A549 (cell line): ENCODE measurements around the gene GNG4. TPM values are rescaled to one million over a fixed set of nuclear protein-coding genes. Genes with fewer than 3 reads are reported as not detected.

Experiments used
- ATAC-seq, 2 experiments: fragments of 200-7000 bp in 1 of 2; fragments of >200 bp in 1 of 2; cut with Nextera tagmentation in 1 of 2; cut with Tn5 transposase in 1 of 2; 3 replicates each; pipeline versions ENCODE4 v1.8.0 to v1.9.1; 2018 to 2020; ENCODE audit warnings: mild to moderate bottlenecking in 1 of 2, moderate library complexity in 1 of 2
- CTCF ChIA-PET: fragments of 300-600 bp; sonication (Branson Sonifier 250); formaldehyde crosslinking; extraction: SDS; loops from one replicate; lab custom pipeline; 2021; ENCODE audit warnings: antibody characterized with exemption, inconsistent platforms; lab: Yijun Ruan, JAX
- POLR2A ChIA-PET: fragments of 350-600 bp; formaldehyde crosslinking; extraction: SDS; loops from one replicate; lab custom pipeline; 2021; ENCODE audit warnings: antibody characterized with exemption, inconsistent platforms; lab: Yijun Ruan, JAX
- DNase-seq, 2 experiments: peaks; one replicate each; pipeline versions ENCODE4 v3.0.0 to v3.0.0-alpha.2; 2011 to 2016; ENCODE audit warnings: low read depth in 1 of 2, low spot score in 1 of 2
- FAIRE-seq: peaks from 2 replicates; lab custom pipeline; 2011; peaks lifted over from hg19 to GRCh38; lab: Jason Lieb, UNC
- H3K27ac ChIP-seq, 2 experiments: fragments of >200 bp; sonication (Bioruptor Twin); formaldehyde crosslinking; 3 replicates each; pipeline ENCODE4 v1.5.1; 2016 to 2017
- H3K4me1 ChIP-seq: fragments of >200 bp; sonication (Bioruptor Twin); formaldehyde crosslinking; 3 replicates; pipeline ENCODE4 v1.6.1; 2016
- H3K4me2 ChIP-seq: fragments of >200 bp; sonication (Bioruptor Twin); formaldehyde crosslinking; 3 replicates; pipeline ENCODE4 v1.6.1; 2016
- H3K4me3 ChIP-seq: fragments of >200 bp; sonication (Bioruptor Twin); formaldehyde crosslinking; 3 replicates; pipeline ENCODE4 v1.5.1; 2016
- H3K9me3 ChIP-seq: fragments of >200 bp; sonication (Bioruptor Twin); formaldehyde crosslinking; 3 replicates; pipeline ENCODE4 v1.6.1; 2016
- CHD4 ChIP-seq: fragments of 200-600 bp; sonication (generic); IDR thresholded peaks from 2 replicates; pipeline ENCODE4 v1.6.1; 2016; ENCODE audit warnings: antibody characterized with exemption, mild to moderate bottlenecking, borderline replicate concordance
- EHMT2 ChIP-seq: fragments of 200-600 bp; sonication (generic); IDR thresholded peaks from 2 replicates; pipeline ENCODE4 v1.6.1; 2016; ENCODE audit warnings: antibody characterized with exemption, low read depth, mild to moderate bottlenecking, moderate library complexity
- FOSL2 ChIP-seq, 2 experiments: fragments of 450-650 bp in 1 of 2; fragments of >200 bp in 1 of 2; sonication (Bioruptor Twin) in 1 of 2; formaldehyde crosslinking; IDR thresholded peaks; 2 replicates each; pipeline versions ENCODE4 v1.5.0 to v1.6.1; 2016 to 2020; ENCODE audit warnings: mild to moderate bottlenecking in 1 of 2, moderate library complexity in 1 of 2
- FOXS1 ChIP-seq: fragments of 250-450 bp; sonication (Bioruptor Pico); IDR thresholded peaks from 2 replicates; pipeline ENCODE4 v1.5.0; 2020; ENCODE audit warnings: mild to moderate bottlenecking, moderate library complexity
- GATA3 ChIP-seq: IDR thresholded peaks from 2 replicates; pipeline ENCODE4 v1.6.1; 2012; ENCODE audit warnings: borderline replicate concordance
- HDAC2 ChIP-seq: fragments of 200-600 bp; sonication (generic); IDR thresholded peaks from 2 replicates; pipeline ENCODE4 v1.6.1; 2016
- HES2 ChIP-seq: fragments of >200 bp; sonication (Bioruptor Twin); formaldehyde crosslinking; IDR thresholded peaks from 2 replicates; pipeline ENCODE4 v1.6.1; 2016
- HEYL ChIP-seq: fragments of 250-450 bp; sonication (Bioruptor Pico); IDR thresholded peaks from 2 replicates; pipeline ENCODE4 v1.8.0; 2021; ENCODE audit warnings: mild to moderate bottlenecking, moderate library complexity
- HOXB13 ChIP-seq: fragments of 250-450 bp; sonication (Bioruptor Pico); IDR thresholded peaks from 2 replicates; pipeline ENCODE4 v1.5.0; 2020; ENCODE audit warnings: low read depth, mild to moderate bottlenecking, moderate library complexity
- KDM5A ChIP-seq: fragments of 200-600 bp; sonication (generic); IDR thresholded peaks from 2 replicates; pipeline ENCODE4 v1.6.1; 2016; ENCODE audit warnings: antibody characterized with exemption, mild to moderate bottlenecking
- MAFK ChIP-seq: fragments of 450-650 bp; IDR thresholded peaks from 2 replicates; pipeline ENCODE4 v1.6.1; 2014; ENCODE audit not compliant: partially characterized antibody
- MAZ ChIP-seq: fragments of 150-350 bp; IDR thresholded peaks from 2 replicates; pipeline ENCODE4 v1.6.1; 2014; ENCODE audit warnings: antibody characterized with exemption, low read depth, low read length, borderline replicate concordance
- NR3C1 ChIP-seq: fragments of >200 bp; sonication (Bioruptor Twin); formaldehyde crosslinking; IDR thresholded peaks from 3 replicates; pipeline ENCODE4 v1.6.1; 2017
- PBX3 ChIP-seq: IDR thresholded peaks from 2 replicates; pipeline ENCODE4 v1.6.1; 2012
- POLR2A ChIP-seq: IDR thresholded peaks from 2 replicates; pipeline ENCODE4 v1.6.1; 2012; ENCODE audit warnings: mild to moderate bottlenecking, low read length
- POLR2AphosphoS2 ChIP-seq: conservative IDR thresholded peaks from 2 replicates; pipeline ENCODE4 v1.6.1; 2012; ENCODE audit warnings: low read length, improper control_type of control experiment, inconsistent platforms
- RAD21 ChIP-seq, 2 experiments: fragments of >200 bp in 1 of 2; sonication (Bioruptor Twin) in 1 of 2; formaldehyde crosslinking in 1 of 2; IDR thresholded peaks in 1 of 2; conservative IDR thresholded peaks in 1 of 2; 2 replicates in 1 of 2; 3 replicates in 1 of 2; pipeline ENCODE4 v1.6.1; 2012 to 2018; ENCODE audit warnings: inconsistent platforms in 1 of 2
- RARB ChIP-seq: fragments of 250-450 bp; sonication (Bioruptor Pico); IDR thresholded peaks from 2 replicates; pipeline ENCODE4 v1.8.0; 2021; ENCODE audit warnings: mild to moderate bottlenecking, moderate library complexity
- RFX5 ChIP-seq: fragments of 450-650 bp; IDR thresholded peaks from 2 replicates; pipeline ENCODE4 v1.7.1; 2014; ENCODE audit warnings: antibody characterized with exemption, mild to moderate bottlenecking, moderate library complexity
- SMC3 ChIP-seq: fragments of >200 bp; sonication (Bioruptor Twin); formaldehyde crosslinking; IDR thresholded peaks from 3 replicates; pipeline ENCODE4 v1.6.1; 2018; ENCODE audit warnings: inconsistent platforms
- TFCP2L1 ChIP-seq: fragments of 250-450 bp; sonication (Bioruptor Pico); IDR thresholded peaks from 2 replicates; pipeline ENCODE4 v1.5.0; 2021; ENCODE audit warnings: mild to moderate bottlenecking
- USF2 ChIP-seq: fragments of 450-650 bp; IDR thresholded peaks from 2 replicates; pipeline ENCODE4 v1.6.1; 2014; ENCODE audit warnings: antibody characterized with exemption
- ZFP36 ChIP-seq: fragments of 450-650 bp; IDR thresholded peaks from 2 replicates; pipeline ENCODE4 v1.6.1; 2014; ENCODE audit warnings: borderline replicate concordance; ENCODE audit not compliant: partially characterized antibody
- ZSCAN20 ChIP-seq: fragments of 250-450 bp; sonication (Bioruptor Pico); IDR thresholded peaks from 2 replicates; pipeline ENCODE4 v1.8.0; 2022; ENCODE audit warnings: mild to moderate bottlenecking, moderate library complexity
- WGBS: methylation state at CpG from one replicate; pipeline ENCODE4 v1.1.6; 2017; ENCODE audit errors: missing lambda C conversion rate; 5-methylcytosine and 5-hydroxymethylcytosine counted together
- polyA plus RNA-seq, 4 experiments: library from polyadenylated mRNA; depleted of rRNA in 3 of 4; stranded (reverse); fragments of >200 nt; fragmentation: RNase III in 1 of 4; extraction: RNeasy Plus Mini Kit Qiagen cat#74134 plus additional on column Dnase treatment in 1 of 4; gene quantifications; 2 replicates in 3 of 4; 3 replicates in 1 of 4; pipeline ENCODE4 v1.2.3, GENCODE V29; 2011 to 2017
- TF ChIP-seq, protein P1 (sequence below): IDR thresholded peaks from 2 replicates; pipeline ENCODE4 v1.6.1; 2012
- TF ChIP-seq, protein P2 (sequence below): IDR thresholded peaks from 2 replicates; pipeline ENCODE4 v1.6.1; 2012; ENCODE audit warnings: low read depth, borderline replicate concordance
- TF ChIP-seq, protein P3 (sequence below): fragments of 250-450 bp; sonication (Bioruptor Pico); IDR thresholded peaks from 2 replicates; pipeline ENCODE4 v1.5.0; 2020; ENCODE audit warnings: low read depth, mild to moderate bottlenecking, moderate library complexity

GNG4 gene
- polyA plus RNA-seq, 2 of the 4 experiments (the other 2 are of a cell fraction), result 10.5 to 16.3 TPM

GRCh38 chr1:235625831-235626230, 23.8 kb downstream of the GNG4 start:
- POLR2A ChIA-PET, result no interaction called here

GRCh38 chr1:235625340-235625739, 24.2 kb downstream of the GNG4 start:
- no peak for TF ChIP-seq KDM5A
- TF ChIP-seq, protein P1, sequence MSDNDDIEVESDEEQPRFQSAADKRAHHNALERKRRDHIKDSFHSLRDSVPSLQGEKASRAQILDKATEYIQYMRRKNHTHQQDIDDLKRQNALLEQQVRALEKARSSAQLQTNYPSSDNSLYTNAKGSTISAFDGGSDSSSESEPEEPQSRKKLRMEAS, result no peak
- TF ChIP-seq GATA3, result no peak
- TF ChIP-seq FOSL2 (IDR thresholded peaks at IDR 0.05), result no peak
- TF ChIP-seq FOSL2 (CRISPR knock-in tag; IDR thresholded peaks at IDR 0.05), result no peak
- TF ChIP-seq RAD21 (conservative IDR thresholded peaks at IDR 0.05 in 1 of 2, IDR thresholded peaks at IDR 0.05 in 1 of 2), result no peak
- TF ChIP-seq, protein P2, sequence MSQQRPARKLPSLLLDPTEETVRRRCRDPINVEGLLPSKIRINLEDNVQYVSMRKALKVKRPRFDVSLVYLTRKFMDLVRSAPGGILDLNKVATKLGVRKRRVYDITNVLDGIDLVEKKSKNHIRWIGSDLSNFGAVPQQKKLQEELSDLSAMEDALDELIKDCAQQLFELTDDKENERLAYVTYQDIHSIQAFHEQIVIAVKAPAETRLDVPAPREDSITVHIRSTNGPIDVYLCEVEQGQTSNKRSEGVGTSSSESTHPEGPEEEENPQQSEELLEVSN, result no peak
- no peak for TF ChIP-seq RARB (CRISPR knock-in tag)
- no peak for TF ChIP-seq MAFK
- no peak for TF ChIP-seq CHD4
- no peak for TF ChIP-seq TFCP2L1
- no peak for TF ChIP-seq ZFP36
- no peak for TF ChIP-seq MAZ
- TF ChIP-seq SMC3, result no peak
- TF ChIP-seq HES2, result no peak
- no peak for TF ChIP-seq EHMT2
- no peak for TF ChIP-seq POLR2A
- no peak for TF ChIP-seq HEYL (CRISPR knock-in tag)
- no peak for TF ChIP-seq POLR2AphosphoS2
- FAIRE-seq (no peak), DNase-seq (no peak), ATAC-seq (no peak)
- WGBS, result 90% methylated on average over 3 of the region's 3 CpGs
- H3K27ac ChIP-seq, result no peak overlapping the region
- H3K4me3 ChIP-seq, result no peak overlapping the region
- H3K4me1 ChIP-seq, result no peaks in the 10 kb centered on the region
- ChIA-PET POLR2A (no interaction called here), CTCF (interaction anchor here (0.9 kb wide), 1 partner anchor 33 kb away, joined by 3 read pairs; no protein-coding TSS in a partner anchor)
- no peak overlapping the region for H3K4me2 ChIP-seq
- no peaks in the 10 kb centered on the region for H3K9me3 ChIP-seq

More at GRCh38 chr1:235625831-235626230, 23.8 kb downstream of the GNG4 start:
- no peak overlapping the region for H3K4me2 ChIP-seq
- FAIRE-seq (no peak), DNase-seq (no peak), ATAC-seq (no peak)
- H3K9me3 ChIP-seq, result no peaks in the 10 kb centered on the region
- TF ChIP-seq ZFP36 (no peak), HOXB13 (CRISPR knock-in tag) (no peak), FOSL2 (IDR thresholded peaks at IDR 0.05) (no peak), FOSL2 (CRISPR knock-in tag; IDR thresholded peaks at IDR 0.05) (no peak), PBX3 (no peak), MAZ (no peak), RARB (CRISPR knock-in tag) (no peak), FOXS1 (CRISPR knock-in tag) (no peak), POLR2A (no peak), GATA3 (no peak), MAFK (no peak), ZSCAN20 (CRISPR knock-in tag) (no peak), NR3C1 (no peak), KDM5A (no peak), HDAC2 (no peak), USF2 (no peak), POLR2AphosphoS2 (no peak), RFX5 (no peak)
- TF ChIP-seq, protein P3, sequence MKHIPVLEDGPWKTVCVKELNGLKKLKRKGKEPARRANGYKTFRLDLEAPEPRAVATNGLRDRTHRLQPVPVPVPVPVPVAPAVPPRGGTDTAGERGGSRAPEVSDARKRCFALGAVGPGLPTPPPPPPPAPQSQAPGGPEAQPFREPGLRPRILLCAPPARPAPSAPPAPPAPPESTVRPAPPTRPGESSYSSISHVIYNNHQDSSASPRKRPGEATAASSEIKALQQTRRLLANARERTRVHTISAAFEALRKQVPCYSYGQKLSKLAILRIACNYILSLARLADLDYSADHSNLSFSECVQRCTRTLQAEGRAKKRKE (CRISPR knock-in tag), result no peak
- H3K4me3 ChIP-seq, result no peak overlapping the region
- CTCF ChIA-PET, result interaction anchor here (1.3 kb wide), 1 partner anchor 24 kb away, joined by 3 read pairs; no protein-coding TSS in a partner anchor
- WGBS, result 74% methylated on average over 4 of the region's 4 CpGs
- H3K4me1 ChIP-seq, result no peaks in the 10 kb centered on the region
- H3K27ac ChIP-seq, result no peak overlapping the region
